WERI-Rb-1 (cell line): ENCODE data around the gene CD53.

ENCODE experiments used
- DNase-seq: peaks from one replicate; pipeline ENCODE4 v3.0.0-alpha.2; 2020
- H3K27ac ChIP-seq: fragments of 250-450 bp; sonication (Bioruptor Pico); 2 replicates; pipeline ENCODE4 v1.5.1; 2020; ENCODE audit warnings: mild to moderate bottlenecking, moderate library complexity
- H3K27me3 ChIP-seq: fragments of 250-450 bp; sonication (Bioruptor Pico); 2 replicates; pipeline ENCODE4 v1.5.1; 2021; ENCODE audit warnings: mild to moderate bottlenecking, low read depth, moderate library complexity; ENCODE audit not compliant: insufficient read depth, severe bottlenecking
- H3K36me3 ChIP-seq: fragments of 250-450 bp; sonication (Bioruptor Pico); 2 replicates; pipeline ENCODE4 v1.5.1; 2020; ENCODE audit warnings: mild to moderate bottlenecking, moderate library complexity
- H3K4me3 ChIP-seq: 2 replicates; pipeline ENCODE4 v1.5.1; 2011; ENCODE audit warnings: low read depth, mild to moderate bottlenecking, control low read depth, low read length
- H3K9me3 ChIP-seq: fragments of 250-450 bp; sonication (Bioruptor Pico); 2 replicates; pipeline ENCODE4 v1.5.1; 2021; ENCODE audit warnings: mild to moderate bottlenecking, moderate library complexity; ENCODE audit not compliant: severe bottlenecking
- CTCF ChIP-seq: IDR thresholded peaks from 2 replicates; pipeline ENCODE4 v1.5.1; 2011; ENCODE audit warnings: low read depth, mild to moderate bottlenecking, control low read depth, inconsistent platforms, low read length

CD53 gene

GRCh38 chr1:110916274-110916668 is 43.3 kb downstream of the CD53 start:
- no peaks in the 10 kb centered on the region for H3K9me3 ChIP-seq
- no peaks in the 10 kb centered on the region for H3K36me3 ChIP-seq
- DNase-seq: no peak
- H3K27ac ChIP-seq: no peak overlapping the region
- no peaks in the 10 kb centered on the region for H3K27me3 ChIP-seq
- no peak overlapping the region for H3K4me3 ChIP-seq
- no peak for TF ChIP-seq CTCF

GRCh38 chr1:110916669-110917306 is 43.8 kb downstream of the CD53 start:
- Histone ChIP-seq H3K36me3 (no peaks in the 10 kb centered on the region), H3K9me3 (no peaks in the 10 kb centered on the region), H3K27me3 (no peaks in the 10 kb centered on the region), H3K27ac (no peak overlapping the region), H3K4me3 (no peak overlapping the region)
- DNase-seq: no peak
- no peak for TF ChIP-seq CTCF

GRCh38 chr1:110918016-110918415 is 45.1 kb downstream of the CD53 start:
- DNase-seq: no peak
- no peaks in the 10 kb centered on the region for H3K36me3 ChIP-seq
- H3K27ac ChIP-seq: no peak overlapping the region
- no peaks in the 10 kb centered on the region for H3K27me3 ChIP-seq
- H3K9me3 ChIP-seq: no peaks in the 10 kb centered on the region
- TF ChIP-seq CTCF: no peak
- H3K4me3 ChIP-seq: no peak overlapping the region

- Histone ChIP-seq H3K9me3 (no peaks in the 10 kb centered on the region), H3K4me3 (no peak overlapping the region), H3K27me3 (no peaks in the 10 kb centered on the region), H3K27ac (no peak overlapping the region), H3K36me3 (no peaks in the 10 kb centered on the region)
- no peak for TF ChIP-seq CTCF
- no peak for DNase-seq
Observed at GRCh38 chr1:110921953-110922352, 49.0 kb downstream of the CD53 start.

GRCh38 chr1:110927484-110928075 is 54.6 kb downstream of the CD53 start:
- peaks cover 2% of the 10 kb centered on the region for H3K9me3 ChIP-seq
- TF ChIP-seq CTCF: no peak
- H3K36me3 ChIP-seq: no peaks in the 10 kb centered on the region
- H3K27me3 ChIP-seq: no peaks in the 10 kb centered on the region
- H3K4me3 ChIP-seq: no peak overlapping the region
- no peak overlapping the region for H3K27ac ChIP-seq
- no peak for DNase-seq

- H3K36me3 ChIP-seq: no peaks in the 10 kb centered on the region
- no peak for TF ChIP-seq CTCF
- H3K27me3 ChIP-seq: no peaks in the 10 kb centered on the region
- DNase-seq: no peak
- no peak overlapping the region for H3K4me3 ChIP-seq
- peaks cover 2% of the 10 kb centered on the region for H3K9me3 ChIP-seq
- H3K27ac ChIP-seq: no peak overlapping the region
Observed at GRCh38 chr1:110928191-110928590, 55.2 kb downstream of the CD53 start.
